HG03025 (cell line): ENCODE data around the gene GSE1.

Experiments
- ATAC-seq: cut with Tn5 transposase; IDR thresholded peaks from one replicate; pipeline ENCODE4 v1.9.1; 2021; ENCODE audit warnings: mild to moderate bottlenecking, moderate library complexity; ENCODE audit not compliant: unreplicated experiment, low FRiP score

GSE1 gene

DNA sequence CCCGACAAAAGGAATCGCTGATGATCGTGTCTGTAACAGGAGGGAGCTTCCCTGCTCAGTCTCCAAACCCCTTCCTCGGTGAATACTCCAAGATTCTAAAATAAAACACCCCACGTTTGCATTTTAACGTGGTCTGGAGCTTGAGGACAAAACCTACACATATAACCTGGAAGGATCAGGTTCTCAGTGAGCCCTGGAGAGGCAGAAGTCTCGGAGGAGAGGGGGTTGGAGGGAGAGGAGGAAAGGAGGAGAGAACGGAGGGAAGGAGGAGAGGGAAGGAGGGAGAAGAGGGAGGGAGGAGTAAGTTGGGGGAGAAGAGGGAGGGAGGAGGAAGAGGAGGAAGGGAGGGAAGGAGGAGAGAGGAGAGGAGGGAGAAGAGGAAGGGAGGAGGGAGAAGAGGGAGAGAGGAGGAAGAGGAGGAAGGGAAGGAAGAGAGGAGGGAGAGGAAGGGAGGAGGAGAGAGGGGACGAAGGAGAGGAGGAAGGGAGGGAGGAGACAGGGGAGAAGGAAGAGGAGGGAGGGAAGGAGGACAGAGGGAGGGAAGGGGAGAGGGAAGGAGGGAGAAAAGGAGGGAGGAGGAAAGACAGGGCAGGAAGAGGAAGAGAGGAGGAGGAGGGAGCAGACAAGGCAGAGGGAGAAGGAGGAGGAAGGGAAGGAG lies 103.0 kb downstream of the GSE1 start:
- ATAC-seq, result no peak

DNA sequence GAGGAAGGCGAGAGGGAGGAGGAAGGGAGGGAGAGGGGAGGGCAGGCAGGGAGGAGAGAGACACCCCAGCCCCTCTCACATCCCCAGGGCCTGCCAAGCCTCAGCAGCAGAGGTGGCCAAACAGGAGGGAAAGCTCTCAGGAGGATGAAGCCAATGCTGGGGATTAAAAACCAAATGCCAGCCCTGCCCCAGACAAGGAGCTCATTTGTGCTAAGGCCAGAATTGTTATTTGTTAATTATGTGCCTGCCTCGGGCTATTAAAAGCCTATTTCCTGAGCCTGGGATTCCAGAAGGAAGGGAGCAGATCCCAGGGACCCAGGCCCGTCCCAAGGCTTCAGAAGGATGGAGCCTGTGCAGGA lies 103.5 kb downstream of the GSE1 start:
- ATAC-seq, result no peak

- ATAC-seq, result no peak
Observed at GRCh38 chr16:85717393-85718152, 104.5 kb downstream of the GSE1 start.

- ATAC-seq, result no peak
Observed at GRCh38 chr16:85718153-85718477, 105.0 kb downstream of the GSE1 start.

DNA sequence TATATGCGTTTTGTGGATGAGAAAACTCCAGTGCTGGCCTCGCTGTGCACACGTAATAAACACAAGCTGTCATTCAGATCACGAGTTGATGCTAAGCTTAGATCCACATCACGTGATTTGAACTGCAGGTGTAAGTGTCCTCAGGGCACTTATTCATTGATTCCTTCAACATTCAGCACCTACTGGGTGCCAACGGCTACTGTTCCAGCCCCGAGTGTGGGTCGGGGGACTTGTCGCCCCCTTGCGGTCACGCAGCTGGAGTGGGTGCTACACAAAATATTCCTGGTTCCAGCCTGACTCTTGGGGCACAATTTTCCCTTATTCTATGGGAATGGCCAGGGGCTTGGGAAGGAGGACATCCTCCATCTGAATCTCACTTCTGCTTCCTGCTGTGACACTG lies 105.6 kb downstream of the GSE1 start:
- no peak for ATAC-seq

DNA sequence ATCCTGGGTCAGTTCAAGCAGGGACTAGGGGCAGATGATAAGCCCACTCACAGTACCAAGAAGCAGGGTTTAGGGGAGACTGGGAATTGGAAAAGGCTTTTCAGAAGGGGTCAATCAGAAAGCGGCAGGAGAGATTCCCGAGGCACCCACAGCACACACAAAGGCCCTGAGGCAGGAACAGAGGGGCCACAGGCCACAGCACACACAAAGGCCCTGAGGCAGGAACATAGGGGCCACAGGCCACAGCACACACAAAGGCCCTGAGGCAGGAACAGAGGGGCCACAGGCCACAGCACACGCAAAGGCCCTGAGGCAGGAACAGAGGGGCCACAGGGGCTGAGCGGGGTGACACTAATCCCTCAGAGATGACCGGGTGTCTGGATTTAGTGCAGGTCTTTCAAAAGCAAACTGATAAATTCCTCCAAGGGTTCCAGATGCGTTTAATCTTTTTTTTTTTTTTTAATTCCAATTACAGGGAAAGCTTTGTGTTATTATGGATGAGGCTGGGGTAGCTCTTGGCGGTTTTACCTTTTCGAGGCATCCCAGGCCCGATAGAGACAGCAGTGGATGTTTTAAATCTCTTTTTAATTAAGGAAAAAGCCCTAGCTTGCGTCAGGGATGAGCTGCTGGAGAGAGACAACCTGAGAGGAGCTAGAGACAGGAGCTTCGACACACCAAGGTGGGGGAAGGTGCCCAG lies 106.6 kb downstream of the GSE1 start:
- no peak for ATAC-seq

DNA sequence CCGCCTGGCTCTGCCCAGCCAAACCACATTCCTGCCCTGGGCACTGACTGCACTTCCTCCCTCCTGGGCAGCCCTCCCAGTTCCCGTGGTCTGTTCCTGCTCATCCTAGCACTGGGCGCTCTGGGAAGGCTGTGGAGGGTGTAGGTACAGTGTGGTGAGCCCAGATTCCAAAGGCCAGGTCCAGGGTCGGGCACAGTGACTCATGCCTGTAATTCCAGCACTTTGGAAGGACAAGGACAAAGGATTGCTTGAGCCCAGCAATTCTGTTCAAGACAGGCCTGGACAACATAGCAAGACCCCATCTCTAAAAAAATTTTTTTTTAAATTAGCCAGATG lies 107.1 kb downstream of the GSE1 start:
- no peak for ATAC-seq

DNA sequence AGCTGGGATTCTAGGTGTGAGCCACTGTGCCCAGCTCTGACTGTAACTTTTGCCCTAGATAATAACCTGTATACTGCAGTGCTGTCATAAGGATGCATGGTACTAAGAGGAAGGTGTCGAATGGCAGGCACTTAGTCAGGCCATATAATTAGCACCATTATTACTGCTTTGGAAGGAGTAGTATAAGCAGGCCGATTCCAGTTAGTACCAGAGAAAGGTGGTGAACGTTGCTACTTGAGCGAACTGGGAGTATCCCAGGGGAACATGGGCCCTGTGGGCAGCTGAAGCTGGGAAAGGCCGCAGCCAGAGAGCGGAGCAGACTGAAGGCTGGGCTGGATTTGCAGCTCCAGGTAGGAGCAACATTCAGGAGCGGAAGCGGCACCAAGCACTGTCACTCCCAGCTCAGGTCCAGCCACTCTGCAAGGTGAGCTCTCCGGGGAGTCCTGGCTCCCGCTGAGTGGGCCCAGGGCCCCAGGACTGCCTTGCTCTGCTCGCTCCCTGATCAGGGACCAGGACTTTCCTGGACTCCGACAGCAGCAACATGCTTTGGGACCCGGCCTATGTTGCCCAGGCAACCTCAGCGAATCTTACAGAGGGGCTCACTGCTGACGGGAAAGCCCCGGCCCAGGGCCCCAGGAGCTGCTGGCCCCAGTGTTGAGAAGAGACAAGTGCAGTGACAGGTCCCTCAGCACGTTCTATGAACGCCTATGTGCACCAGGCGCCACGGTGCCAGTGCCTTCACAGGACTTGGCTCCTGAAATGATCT lies 109.2 kb downstream of the GSE1 start:
- no peak for ATAC-seq

DNA sequence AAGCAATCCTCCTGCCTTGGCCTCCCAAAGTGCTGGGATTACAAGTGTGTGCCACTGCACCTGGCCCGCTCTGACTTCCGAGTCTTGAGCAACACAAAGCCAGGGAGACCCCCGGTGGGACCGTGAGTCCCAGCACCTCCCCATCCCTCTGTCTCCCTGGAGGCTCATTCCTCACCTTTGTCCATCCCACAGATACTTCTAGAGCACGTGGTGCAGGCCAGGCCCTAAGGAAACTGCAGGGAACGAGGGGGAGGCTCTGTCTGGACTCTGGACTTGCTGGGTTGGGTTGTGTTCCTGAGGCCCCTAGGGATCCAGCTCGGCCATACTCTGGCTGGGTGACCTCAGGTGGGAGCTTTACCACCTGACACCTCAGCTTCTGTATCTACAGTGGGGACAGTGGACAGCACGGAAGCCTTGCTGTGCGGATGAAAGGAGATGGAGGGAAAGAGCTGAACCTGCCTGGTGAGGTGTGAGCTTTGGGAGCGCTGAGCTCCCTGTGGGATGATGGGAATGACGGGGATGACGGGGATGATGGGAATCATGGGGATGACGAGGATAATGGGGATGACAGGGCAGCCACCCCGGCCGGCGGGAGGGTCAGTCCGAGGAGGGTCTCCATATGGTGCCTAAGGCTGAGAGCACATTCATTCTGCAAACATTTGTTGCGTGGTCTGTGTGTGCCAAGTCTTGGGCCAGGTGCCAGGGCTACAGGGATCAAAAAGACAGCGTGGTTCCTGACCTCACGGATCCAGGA lies 111.2 kb downstream of the GSE1 start:
- no peak for ATAC-seq

- ATAC-seq, result no peak
Observed at GRCh38 chr16:85724936-85725335, 111.8 kb downstream of the GSE1 start.
